Measurements from ENCODE around the gene HIPK3.
"Not testable (repeated sequence)": the region's sequence is repeated elsewhere in the genome, so short reads cannot be mapped to it uniquely, and the experiment has no call there.

The HIPK3 gene

GRCh38 chr11:33259869-33260268 is 2.7 kb downstream of the HIPK3 start:
- DNase-seq = no peak

GRCh38 chr11:33261350-33261749 is 4.2 kb downstream of the HIPK3 start:
- DNase-seq = not testable (repeated sequence)

DNA sequence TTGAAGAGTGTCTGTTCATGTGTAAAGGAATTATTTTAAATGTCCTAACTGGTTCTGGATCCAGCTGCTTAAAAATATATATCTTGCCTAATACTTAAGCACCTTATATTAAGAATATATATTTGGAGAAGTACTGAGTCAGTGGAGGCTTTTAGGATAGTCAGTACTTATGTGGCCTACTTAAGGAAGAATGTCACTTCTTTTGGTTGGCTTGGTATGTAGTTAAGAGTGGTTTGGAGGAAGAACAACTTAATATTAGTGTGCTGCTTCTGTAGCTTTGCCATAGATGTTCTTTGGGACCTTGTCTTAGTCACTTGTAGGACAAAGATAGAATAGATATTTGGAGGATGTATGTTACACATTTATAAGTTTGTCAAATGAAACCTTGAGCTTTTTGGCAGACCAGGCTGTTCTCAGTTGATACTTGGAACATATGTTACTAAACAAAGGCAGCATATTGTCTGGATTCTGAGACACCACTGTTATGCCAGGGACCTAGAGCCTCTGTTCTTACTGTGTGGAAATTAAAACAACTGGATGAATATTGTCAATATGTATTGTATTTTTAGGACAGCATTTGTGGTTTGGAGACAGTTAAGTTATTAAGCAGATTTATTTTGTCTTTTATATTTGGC is 4.9 kb downstream of the HIPK3 start:
- no peak for DNase-seq

- DNase-seq = no peak
Measured at GRCh38 chr11:33263549-33263948, 6.4 kb downstream of the HIPK3 start.

- DNase-seq = no peak
Measured at GRCh38 chr11:33264926-33265325, 7.7 kb downstream of the HIPK3 start.

DNA sequence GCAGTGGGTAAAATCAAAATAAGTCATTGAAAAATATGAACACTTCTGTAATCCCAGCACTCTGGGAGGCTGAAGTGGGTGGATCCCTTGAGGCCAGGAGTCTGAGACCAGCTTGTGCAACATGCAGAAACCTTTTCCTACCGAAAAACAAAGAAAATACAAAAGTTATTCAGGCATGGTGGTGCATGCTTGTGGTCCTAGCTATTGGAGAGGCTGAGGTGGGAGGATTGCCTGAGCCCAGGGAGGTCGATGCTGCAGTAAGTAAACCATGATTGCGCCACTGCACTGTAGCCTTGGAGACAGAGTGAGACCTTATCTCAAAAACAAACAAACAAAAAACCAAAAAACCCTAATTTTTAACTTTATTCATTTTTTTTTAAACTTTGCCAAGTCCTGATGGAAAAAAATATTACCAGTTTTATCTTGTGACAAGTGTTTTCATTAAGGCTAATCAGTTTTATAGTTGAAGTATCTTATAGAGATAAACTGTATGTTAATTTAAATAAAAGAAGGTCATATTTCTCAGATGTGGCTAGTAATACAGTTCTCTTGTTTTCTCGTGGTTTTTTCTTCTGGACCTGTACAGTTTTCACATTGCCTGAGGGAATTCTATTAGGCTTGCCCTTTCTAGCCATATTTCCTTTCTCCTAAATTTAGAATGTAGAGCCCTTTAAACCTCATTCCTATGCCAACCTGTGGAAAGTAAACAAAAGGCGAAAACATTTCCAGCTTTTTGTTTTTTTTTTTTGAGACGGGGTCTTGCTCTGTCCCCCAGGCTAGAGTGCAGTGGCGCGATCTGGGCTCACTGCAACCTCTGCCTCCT is 9.4 kb downstream of the HIPK3 start:
- peak in 1 of 2 donors; percentile 19 for DNase-seq

- no peak for DNase-seq
Measured at GRCh38 chr11:33268945-33269540, 11.9 kb downstream of the HIPK3 start.

- no peak for DNase-seq
Measured at GRCh38 chr11:33269822-33270221, 12.6 kb downstream of the HIPK3 start.

DNA sequence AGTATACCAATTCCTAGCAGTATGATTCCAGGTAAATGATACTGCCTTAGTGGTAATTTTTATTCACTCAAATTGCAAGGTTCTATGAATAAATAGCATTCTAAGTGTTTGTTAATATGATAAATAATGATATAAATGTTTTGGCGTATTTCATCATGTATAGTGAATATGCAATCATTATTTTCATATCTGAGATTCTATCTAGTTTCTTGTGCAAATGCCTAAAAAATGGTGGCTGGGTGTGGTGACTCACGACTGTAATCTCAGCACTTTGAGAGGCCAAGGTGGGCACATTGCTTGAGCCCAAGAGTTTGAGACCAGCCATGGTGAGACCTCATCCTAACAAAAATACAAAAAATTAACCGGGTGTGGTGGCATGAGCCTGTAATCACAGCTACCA is 13.9 kb downstream of the HIPK3 start:
- no peak for DNase-seq

- DNase-seq = no peak
Measured at GRCh38 chr11:33272338-33273107, 15.3 kb downstream of the HIPK3 start.

GRCh38 chr11:33273656-33274055 is 16.5 kb downstream of the HIPK3 start:
- no peak for DNase-seq

DNA sequence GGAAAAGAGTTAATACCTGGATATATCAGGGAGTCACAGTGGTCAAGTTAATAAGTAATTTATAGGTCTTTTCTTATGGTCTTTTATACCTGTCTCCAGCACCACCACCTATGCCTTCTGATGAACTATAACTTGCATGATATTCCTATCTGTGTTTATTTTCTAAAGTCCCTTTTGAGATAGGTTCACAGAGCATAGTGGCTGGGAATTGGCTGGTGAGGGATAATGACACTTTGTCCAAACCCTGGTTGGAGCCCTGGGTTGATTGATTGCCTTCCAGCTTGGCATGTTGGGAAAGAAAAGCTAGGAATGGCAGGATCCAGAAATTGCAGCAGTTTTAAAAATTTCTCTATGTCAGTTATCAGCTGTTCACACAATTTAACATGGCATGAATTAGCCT is 23.2 kb downstream of the HIPK3 start:
- DNase-seq = no peak

DNA sequence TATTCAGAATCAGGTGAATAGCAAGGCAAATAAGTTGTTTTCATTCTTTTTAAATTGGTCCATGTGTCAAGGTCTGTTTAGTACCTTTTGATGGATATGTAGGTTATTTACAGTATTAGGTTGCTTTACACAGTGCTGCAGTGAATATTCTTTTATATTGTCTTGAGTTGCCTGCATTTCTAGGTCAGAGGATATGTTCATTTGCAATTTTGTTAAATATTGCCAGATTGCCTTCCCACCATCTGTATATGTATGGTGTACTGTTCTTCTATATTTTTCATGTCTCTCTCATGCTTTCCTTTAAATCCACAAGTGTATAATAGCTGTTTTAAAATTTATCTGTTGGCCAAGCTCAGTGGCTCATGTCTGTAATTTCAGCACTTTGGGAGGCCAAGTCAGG is 24.6 kb downstream of the HIPK3 start:
- no peak for DNase-seq

DNA sequence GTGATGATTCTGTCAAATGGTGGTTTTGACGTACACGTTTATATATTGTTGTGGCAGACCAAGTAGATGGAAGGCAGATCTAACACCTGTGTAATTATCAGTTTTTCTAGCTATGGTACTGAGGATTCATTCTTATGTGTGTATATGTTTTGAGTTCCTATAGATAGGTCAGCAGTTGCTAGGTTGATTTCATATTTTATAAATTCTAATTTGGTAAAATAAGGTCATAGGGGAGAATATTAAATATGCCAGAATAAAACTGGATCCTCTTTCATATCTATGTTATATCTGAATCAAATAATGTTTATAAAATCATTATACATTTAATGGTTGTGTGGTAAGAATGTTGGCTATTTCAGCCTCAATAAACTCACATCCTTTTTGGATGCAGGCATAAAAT is 27.6 kb downstream of the HIPK3 start:
- no peak for DNase-seq

DNA sequence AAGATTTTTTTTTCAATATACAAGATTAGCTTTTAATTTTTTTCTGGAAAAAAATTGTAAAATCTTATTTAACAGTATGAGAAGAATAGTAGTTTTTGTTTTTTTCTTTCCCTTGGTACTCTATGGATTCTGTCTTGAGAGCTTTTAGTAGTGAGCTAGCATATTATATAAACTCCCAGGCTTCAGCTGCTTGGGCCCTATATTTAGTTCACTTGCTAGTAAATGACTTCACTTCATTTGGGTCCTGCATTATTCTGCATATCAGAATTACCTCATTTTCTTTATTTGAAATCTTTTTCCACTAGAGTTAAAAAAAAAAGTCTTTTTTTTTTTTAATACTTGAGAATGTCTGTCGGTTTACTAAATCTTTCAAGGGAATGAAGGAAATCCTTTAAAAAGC is 33.1 kb downstream of the HIPK3 start:
- no peak for DNase-seq

- DNase-seq = no peak
Measured at GRCh38 chr11:33291004-33291777, 34.0 kb downstream of the HIPK3 start.

GRCh38 chr11:33292311-33292710 is 35.1 kb downstream of the HIPK3 start:
- DNase-seq = no peak

DNA sequence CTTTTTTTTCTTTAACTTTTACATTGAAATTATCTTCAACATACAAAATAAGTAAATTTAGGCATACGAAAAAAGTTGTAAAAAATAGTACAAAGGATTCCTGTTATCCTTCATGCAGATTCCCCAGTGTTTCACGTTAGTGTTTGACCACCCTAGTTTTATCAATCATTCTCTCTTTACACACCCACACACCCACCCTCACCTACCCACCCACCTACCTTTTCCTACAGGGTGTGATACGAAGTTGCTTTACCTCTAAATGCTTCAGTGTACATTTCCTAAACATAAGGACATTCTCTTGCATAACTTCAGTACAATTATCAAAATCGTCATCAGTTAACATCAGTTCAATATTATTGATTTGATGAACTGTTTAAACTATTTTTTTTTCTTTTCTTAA is 37.0 kb downstream of the HIPK3 start:
- DNase-seq = no peak

DNA sequence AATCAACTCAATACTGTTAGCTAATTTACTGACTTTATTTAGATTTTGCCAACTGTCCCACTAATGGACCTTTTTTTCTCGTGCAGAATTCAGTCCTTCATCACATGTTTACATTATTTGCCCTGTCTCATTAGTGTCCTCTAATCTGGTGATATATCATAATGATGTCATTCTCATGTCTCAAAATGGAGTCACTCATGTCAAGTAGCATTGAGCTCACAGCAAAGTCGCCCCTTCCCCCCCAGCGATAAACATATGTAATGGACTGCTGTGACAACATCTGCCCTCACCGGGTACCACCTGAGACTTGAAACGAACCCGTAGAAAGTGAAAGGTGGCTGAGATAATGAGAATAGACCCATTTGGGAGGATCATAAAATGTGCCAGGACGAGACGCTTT is 37.6 kb downstream of the HIPK3 start:
- no peak for DNase-seq

DNA sequence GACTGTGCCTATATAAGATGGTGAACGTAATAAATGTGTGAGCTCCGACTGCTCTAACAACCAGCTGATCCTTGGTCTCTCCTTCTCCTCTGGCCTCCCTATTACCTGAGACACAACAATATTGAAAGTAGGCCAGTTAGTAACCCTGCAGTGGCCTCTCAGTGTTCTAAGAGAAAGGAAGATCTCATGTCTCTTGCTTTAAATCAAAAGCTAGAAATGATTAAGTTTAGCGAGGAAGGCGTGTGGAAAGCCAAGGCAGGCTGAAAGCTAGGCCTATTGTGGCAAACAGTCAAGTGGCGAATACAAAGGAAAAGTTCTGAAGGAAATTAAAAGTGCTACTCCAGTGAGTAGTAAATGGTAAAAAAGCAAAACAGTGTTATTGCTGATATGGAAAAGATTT is 39.5 kb downstream of the HIPK3 start:
- no peak for DNase-seq

GRCh38 chr11:33303541-33303940 is 46.4 kb downstream of the HIPK3 start:
- no peak for DNase-seq

DNA sequence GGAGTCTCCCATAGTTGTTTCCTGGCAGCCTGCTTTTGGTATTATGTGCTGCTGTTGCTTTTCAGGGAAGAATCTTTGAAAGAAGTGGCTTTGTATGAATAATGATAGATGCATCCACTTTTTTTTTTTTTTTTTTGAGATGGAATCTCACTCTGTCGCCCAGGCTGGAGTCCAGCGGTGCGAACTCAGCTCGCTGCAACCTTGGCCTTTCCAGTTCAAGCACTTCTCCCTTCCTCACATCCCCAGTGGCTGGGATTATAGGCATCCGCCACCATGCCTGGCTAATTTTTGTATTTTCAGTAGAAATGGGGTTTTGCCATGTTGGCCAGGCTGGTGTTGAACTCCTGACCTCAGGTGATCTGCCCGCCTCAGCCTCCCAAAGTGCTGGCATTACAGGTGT is 49.6 kb downstream of the HIPK3 start:
- DNase-seq = not testable (repeated sequence)

DNA sequence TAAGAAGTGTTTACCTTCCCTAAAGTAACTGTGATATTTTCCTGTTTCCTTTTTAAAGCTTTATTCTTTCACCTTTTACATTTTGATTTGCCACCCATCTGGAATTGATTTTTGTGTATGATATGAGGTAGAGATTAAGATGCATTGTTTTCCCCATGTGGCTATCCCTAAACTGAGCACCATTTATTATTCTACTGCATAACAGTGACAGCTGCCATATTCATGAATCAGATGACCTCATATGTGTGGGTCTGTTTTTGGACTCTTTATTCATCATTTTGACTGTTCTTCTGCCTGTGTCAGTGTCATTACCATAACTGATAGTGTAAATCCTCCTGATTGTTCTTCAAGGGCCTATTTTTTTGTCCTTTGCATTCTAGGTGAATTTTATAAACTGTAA is 50.8 kb downstream of the HIPK3 start:
- DNase-seq = no peak
